GM23338 (cell line): ENCODE data around the gene SLC13A5. TPM values are rescaled to one million over a fixed set of nuclear protein-coding genes. Genes with fewer than 3 reads are reported as not detected.

Experiments
- CREB1 ChIP-seq: fragments of 250-450 bp; sonication (Bioruptor Pico); IDR thresholded peaks from 2 replicates; pipeline ENCODE4 v1.5.0; 2020; ENCODE audit warnings: low read depth, mild to moderate bottlenecking, moderate library complexity
- NANOG ChIP-seq: IDR thresholded peaks from 2 replicates; pipeline ENCODE4 v1.6.1; 2016; ENCODE audit warnings: antibody characterized with exemption, borderline replicate concordance
- ZNF114 ChIP-seq: fragments of 250-450 bp; sonication (Bioruptor Pico); IDR thresholded peaks from 2 replicates; pipeline ENCODE4 v1.5.0; 2020; ENCODE audit warnings: mild to moderate bottlenecking, moderate library complexity
- ZNF331 ChIP-seq: fragments of 250-450 bp; sonication (Bioruptor Pico); IDR thresholded peaks from 2 replicates; pipeline ENCODE4 v1.5.0; 2020; ENCODE audit warnings: low read depth, mild to moderate bottlenecking, moderate library complexity
- polyA plus RNA-seq: library from polyadenylated mRNA; unstranded; fragments of >200 nt; fragmentation: Nextera tagmentation; extraction: Ambion mirVana; gene quantifications from 2 replicates; pipeline ENCODE4 v1.2.1, GENCODE V29; 2016
- total RNA-seq: library from RNA; depleted of rRNA; stranded (reverse); fragments of >200 nt; shearing (Covaris generic); gene quantifications from 2 replicates; pipeline ENCODE4 v1.2.3, GENCODE V29; 2014
- TF ChIP-seq, protein P1 (sequence below): fragments of 250-450 bp; sonication (Bioruptor Pico); IDR thresholded peaks from 2 replicates; pipeline ENCODE4 v1.5.0; 2020; ENCODE audit warnings: mild to moderate bottlenecking, moderate library complexity
- TF ChIP-seq, protein P2 (sequence below): IDR thresholded peaks from one replicate; pipeline ENCODE4 v1.6.1; 2018; ENCODE audit warnings: antibody characterized with exemption; ENCODE audit not compliant: unreplicated experiment
- TF ChIP-seq, protein P3 (sequence below): IDR thresholded peaks from 2 replicates; pipeline ENCODE4 v1.6.1; 2016; ENCODE audit warnings: antibody characterized with exemption

The SLC13A5 gene
- total and polyA plus RNA-seq, 2 experiments from 2014 or later, result 1.2 to 2.3 TPM

DNA sequence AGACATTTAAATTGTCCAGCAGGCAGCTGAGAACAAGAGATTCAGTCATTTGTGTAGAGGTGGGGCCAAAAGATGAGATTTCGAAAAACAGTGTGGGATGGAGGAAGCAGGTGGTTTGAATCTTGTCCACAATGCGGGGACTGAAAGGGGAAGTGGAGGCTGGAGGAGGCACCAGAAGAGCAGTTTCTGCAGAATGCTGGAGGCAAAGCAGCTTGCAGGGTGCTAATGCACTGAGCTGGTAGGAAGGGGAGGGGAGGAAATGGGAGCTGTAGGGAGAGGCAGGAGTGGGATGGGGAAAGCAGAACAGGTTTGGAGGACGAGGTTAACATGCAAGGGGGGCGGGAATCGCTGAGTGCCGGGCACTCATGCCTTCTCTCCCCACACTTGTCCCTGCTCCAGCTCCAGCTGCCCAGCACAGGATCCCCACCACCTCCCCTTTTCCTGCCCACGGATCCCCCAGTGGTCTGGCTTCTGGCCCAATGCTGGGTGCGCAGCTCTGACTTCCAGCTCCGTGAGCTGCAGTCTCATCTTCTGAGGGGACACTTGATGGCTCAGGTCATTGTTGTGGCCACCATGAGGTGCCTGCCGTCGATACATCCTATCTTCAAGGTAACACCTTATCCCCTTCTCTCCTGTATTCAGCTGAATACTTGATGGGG, 52.2 kb downstream of the SLC13A5 start (continued):
- TF ChIP-seq, protein P1, sequence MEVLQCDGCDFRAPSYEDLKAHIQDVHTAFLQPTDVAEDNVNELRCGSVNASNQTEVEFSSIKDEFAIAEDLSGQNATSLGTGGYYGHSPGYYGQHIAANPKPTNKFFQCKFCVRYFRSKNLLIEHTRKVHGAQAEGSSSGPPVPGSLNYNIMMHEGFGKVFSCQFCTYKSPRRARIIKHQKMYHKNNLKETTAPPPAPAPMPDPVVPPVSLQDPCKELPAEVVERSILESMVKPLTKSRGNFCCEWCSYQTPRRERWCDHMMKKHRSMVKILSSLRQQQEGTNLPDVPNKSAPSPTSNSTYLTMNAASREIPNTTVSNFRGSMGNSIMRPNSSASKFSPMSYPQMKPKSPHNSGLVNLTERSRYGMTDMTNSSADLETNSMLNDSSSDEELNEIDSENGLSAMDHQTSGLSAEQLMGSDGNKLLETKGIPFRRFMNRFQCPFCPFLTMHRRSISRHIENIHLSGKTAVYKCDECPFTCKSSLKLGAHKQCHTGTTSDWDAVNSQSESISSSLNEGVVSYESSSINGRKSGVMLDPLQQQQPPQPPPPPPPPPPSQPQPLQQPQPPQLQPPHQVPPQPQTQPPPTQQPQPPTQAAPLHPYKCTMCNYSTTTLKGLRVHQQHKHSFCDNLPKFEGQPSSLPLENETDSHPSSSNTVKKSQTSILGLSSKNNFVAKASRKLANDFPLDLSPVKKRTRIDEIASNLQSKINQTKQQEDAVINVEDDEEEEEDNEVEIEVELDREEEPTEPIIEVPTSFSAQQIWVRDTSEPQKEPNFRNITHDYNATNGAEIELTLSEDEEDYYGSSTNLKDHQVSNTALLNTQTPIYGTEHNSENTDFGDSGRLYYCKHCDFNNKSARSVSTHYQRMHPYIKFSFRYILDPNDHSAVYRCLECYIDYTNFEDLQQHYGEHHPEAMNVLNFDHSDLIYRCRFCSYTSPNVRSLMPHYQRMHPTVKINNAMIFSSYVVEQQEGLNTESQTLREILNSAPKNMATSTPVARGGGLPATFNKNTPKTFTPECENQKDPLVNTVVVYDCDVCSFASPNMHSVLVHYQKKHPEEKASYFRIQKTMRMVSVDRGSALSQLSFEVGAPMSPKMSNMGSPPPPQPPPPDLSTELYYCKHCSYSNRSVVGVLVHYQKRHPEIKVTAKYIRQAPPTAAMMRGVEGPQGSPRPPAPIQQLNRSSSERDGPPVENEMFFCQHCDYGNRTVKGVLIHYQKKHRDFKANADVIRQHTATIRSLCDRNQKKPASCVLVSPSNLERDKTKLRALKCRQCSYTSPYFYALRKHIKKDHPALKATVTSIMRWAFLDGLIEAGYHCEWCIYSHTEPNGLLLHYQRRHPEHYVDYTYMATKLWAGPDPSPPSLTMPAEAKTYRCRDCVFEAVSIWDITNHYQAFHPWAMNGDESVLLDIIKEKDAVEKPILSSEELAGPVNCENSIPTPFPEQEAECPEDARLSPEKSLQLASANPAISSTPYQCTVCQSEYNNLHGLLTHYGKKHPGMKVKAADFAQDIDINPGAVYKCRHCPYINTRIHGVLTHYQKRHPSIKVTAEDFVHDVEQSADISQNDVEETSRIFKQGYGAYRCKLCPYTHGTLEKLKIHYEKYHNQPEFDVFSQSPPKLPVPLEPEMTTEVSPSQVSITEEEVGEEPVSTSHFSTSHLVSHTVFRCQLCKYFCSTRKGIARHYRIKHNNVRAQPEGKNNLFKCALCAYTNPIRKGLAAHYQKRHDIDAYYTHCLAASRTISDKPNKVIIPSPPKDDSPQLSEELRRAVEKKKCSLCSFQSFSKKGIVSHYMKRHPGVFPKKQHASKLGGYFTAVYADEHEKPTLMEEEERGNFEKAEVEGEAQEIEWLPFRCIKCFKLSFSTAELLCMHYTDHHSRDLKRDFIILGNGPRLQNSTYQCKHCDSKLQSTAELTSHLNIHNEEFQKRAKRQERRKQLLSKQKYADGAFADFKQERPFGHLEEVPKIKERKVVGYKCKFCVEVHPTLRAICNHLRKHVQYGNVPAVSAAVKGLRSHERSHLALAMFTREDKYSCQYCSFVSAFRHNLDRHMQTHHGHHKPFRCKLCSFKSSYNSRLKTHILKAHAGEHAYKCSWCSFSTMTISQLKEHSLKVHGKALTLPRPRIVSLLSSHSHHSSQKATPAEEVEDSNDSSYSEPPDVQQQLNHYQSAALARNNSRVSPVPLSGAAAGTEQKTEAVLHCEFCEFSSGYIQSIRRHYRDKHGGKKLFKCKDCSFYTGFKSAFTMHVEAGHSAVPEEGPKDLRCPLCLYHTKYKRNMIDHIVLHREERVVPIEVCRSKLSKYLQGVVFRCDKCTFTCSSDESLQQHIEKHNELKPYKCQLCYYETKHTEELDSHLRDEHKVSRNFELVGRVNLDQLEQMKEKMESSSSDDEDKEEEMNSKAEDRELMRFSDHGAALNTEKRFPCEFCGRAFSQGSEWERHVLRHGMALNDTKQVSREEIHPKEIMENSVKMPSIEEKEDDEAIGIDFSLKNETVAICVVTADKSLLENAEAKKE (CRISPR knock-in tag), result no peak
- TF ChIP-seq ZNF114 (CRISPR knock-in tag), result no peak
- TF ChIP-seq NANOG, result no peak
- TF ChIP-seq, protein P2, sequence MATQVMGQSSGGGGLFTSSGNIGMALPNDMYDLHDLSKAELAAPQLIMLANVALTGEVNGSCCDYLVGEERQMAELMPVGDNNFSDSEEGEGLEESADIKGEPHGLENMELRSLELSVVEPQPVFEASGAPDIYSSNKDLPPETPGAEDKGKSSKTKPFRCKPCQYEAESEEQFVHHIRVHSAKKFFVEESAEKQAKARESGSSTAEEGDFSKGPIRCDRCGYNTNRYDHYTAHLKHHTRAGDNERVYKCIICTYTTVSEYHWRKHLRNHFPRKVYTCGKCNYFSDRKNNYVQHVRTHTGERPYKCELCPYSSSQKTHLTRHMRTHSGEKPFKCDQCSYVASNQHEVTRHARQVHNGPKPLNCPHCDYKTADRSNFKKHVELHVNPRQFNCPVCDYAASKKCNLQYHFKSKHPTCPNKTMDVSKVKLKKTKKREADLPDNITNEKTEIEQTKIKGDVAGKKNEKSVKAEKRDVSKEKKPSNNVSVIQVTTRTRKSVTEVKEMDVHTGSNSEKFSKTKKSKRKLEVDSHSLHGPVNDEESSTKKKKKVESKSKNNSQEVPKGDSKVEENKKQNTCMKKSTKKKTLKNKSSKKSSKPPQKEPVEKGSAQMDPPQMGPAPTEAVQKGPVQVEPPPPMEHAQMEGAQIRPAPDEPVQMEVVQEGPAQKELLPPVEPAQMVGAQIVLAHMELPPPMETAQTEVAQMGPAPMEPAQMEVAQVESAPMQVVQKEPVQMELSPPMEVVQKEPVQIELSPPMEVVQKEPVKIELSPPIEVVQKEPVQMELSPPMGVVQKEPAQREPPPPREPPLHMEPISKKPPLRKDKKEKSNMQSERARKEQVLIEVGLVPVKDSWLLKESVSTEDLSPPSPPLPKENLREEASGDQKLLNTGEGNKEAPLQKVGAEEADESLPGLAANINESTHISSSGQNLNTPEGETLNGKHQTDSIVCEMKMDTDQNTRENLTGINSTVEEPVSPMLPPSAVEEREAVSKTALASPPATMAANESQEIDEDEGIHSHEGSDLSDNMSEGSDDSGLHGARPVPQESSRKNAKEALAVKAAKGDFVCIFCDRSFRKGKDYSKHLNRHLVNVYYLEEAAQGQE, result no peak
- TF ChIP-seq CREB1 (CRISPR knock-in tag), result no peak
- TF ChIP-seq, protein P3, sequence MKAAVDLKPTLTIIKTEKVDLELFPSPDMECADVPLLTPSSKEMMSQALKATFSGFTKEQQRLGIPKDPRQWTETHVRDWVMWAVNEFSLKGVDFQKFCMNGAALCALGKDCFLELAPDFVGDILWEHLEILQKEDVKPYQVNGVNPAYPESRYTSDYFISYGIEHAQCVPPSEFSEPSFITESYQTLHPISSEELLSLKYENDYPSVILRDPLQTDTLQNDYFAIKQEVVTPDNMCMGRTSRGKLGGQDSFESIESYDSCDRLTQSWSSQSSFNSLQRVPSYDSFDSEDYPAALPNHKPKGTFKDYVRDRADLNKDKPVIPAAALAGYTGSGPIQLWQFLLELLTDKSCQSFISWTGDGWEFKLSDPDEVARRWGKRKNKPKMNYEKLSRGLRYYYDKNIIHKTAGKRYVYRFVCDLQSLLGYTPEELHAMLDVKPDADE, result no peak
- no peak for TF ChIP-seq ZNF331
